Measurements from ENCODE around the gene FGF14.

GRCh38 chr13:102128216-102128810 lies 273.5 kb downstream of the FGF14 start:
- TF ChIP-seq ZNF274 (IDR thresholded peaks at IDR 0.05; ENCODE audit: low read depth, low read length) (no peak), YY1 (IDR thresholded peaks at IDR 0.05; ENCODE audit: insufficient read depth, insufficient read length) (no peak), SUZ12 (IDR thresholded peaks at IDR 0.05; ENCODE audit: extremely low read depth, insufficient read depth, insufficient read length) (no peak)
